GM18519 (cell line): ENCODE data around the gene GLTPD2.

Experiments
- ATAC-seq: cut with Tn5 transposase; IDR thresholded peaks from one replicate; pipeline ENCODE4 v1.9.1; 2021; ENCODE audit warnings: mild to moderate bottlenecking, moderate library complexity; ENCODE audit not compliant: unreplicated experiment, low FRiP score

Gene GLTPD2

DNA sequence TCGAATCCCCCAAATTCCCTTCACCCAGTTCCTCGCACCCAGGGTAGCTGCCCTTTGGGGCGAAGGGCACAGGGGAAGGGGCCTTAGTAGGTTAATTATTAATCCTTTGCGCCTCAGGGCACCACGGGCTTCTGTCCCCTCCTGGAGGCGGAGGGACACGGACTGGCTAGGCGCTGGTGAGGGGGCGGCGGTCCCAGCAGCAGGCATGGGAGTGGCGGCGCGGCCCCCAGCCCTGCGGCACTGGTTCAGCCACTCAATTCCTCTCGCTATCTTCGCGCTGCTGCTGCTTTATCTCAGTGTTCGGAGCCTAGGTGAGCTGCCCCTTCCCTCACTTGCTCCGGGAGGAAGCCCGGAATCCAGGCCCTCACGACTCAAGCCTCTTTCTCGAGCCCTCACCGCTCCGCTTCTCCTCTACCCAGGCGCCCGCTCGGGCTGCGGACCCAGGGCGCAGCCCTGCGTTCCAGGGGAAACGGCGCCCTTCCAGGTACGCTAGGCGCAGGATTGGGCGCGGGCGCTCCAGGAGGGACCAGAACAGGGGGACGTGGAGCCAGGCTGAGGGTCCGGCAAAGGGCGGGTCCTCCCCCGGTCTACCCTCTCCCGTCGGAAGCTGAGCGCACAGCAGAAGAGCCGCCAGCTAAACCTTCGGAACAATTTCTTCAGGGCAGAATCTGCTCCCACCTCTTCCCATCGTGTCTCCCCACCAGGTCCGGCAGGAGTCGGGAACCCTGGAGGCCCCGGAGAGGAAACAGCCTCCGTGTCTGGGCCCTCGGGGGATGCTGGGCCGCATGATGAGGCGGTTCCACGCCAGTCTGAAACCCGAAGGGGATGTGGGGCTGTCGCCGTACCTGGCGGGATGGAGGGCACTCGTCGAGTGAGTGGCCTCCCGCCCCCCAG lies at the start of gene GLTPD2:
Gene GLTPD2 (plus strand): TSS at position 158 of the 894 bp plus-strand sequence. CDS start 48 bp downstream, at position 206.
- no peak for ATAC-seq

DNA sequence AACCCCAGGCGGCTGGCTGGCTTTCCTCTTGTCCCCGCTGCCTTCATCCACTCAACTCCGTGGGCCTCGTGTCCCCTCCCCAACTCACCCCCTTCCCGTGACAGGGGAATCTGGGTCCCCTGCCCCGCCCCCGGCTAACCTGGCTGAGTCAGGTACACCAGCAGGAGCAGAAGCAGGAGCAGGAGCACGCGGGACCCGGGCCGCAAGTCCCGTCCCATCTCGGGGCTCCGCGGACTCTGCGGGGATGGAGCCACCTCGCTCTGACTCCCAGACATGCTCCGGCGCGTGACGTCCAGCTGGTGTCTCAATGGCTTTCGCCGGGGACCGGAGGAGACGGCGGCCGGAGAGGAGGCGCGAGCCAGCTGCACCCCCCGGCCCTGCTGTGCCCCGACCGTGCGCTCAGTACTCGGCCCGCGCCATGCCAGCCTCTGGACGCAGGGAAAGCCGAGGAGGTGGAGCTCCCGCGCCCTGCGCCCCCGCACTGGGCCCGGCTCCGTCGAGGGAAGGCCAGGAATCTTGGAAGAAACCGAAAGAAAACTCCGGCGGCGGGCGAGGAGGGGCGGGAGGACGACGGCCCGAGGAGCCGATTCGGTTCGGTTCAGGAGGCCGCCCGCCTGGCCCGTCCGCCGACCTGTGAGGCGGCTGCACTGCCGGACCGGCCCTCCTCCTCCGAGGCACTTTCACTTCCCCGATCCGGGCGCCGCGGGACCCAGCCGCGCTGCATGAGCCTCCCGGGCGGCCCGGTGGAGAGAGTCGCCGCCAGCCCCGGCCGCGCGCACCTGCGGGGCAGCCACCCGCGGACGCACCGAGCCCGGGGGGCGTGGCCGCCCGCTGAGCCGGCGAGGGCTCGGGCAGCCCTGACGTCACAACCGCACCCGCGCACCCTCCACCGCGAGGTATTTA lies 49.4 kb upstream of the GLTPD2 start, which contains the start of the genes CXCL16 and ZMYND15:
Gene CXCL16 (minus strand): TSS at position 807 of the 903 bp plus-strand sequence. CDS start 589 bp downstream, at position 218.
Gene ZMYND15 (plus strand): TSS at position 712 of the 903 bp plus-strand sequence. CDS start 716 bp downstream, outside the sequence.
- ATAC-seq: no peak

- ATAC-seq: no peak
Observed at GRCh38 chr17:4740025-4740351, 48.8 kb upstream of the GLTPD2 start.

- no peak for ATAC-seq
Observed at GRCh38 chr17:4740584-4740983, 48.2 kb upstream of the GLTPD2 start.

DNA sequence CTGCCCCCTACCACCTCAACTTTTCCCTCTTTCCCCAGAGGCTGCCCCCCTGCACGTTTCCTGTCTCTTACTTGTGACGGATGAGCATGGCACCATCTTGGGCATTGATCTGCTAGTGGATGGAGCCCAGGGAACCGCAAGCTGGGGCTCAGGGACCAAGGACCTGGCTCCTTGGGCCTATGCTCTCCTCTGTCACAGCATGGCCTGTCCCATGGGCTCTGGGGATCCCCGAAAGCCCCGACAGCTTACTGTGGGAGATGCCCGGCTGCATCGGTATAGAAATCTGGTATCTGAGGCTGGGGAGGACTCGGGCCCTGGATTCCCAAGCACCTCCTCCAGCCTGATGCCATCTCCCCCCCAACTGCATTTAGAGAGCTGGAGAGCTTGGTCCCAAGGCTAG lies 47.2 kb upstream of the GLTPD2 start:
- no peak for ATAC-seq

- no peak for ATAC-seq
Observed at GRCh38 chr17:4742133-4742532, 46.6 kb upstream of the GLTPD2 start.

DNA sequence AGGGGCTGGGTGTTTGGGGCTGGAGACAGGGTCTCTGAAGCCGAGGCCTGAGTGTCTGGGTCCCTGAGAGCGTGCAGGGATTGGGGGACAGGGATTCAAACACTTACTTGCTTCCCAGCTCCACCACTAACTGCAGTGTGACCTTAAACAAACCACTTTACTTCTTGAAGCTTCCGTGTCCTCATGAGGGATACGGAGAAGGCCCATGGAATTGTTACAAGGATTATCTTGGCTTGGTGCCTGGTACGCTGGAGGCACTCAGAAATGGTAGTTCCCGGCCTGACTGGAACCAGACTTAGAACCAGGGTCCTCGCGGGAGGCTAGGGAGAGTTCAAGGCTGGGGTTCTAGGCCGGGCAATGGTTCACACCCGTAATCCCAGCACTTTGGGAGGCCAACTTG lies 46.1 kb upstream of the GLTPD2 start:
- ATAC-seq: no peak

DNA sequence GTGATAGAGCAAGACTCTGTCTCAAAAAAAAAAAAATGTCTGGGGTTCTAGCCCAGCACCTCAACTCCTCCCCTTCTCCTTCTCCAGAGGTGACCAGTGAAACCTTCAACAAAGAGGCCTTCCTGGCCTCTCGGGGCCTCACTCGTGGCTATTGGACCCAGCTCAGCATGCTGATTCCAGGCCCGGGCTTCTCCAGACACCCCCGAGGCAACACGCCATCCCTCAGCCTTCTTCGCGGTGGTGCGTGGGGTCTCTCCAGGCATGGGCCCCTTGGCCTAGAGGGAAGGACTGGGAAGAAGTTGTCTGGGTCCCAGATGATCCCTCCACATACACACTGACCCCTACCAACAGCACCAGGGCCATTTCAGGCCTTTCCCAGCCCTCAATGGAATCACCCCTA lies 45.5 kb upstream of the GLTPD2 start:
- no peak for ATAC-seq

GRCh38 chr17:4743898-4744297 lies 44.9 kb upstream of the GLTPD2 start:
- no peak for ATAC-seq

DNA sequence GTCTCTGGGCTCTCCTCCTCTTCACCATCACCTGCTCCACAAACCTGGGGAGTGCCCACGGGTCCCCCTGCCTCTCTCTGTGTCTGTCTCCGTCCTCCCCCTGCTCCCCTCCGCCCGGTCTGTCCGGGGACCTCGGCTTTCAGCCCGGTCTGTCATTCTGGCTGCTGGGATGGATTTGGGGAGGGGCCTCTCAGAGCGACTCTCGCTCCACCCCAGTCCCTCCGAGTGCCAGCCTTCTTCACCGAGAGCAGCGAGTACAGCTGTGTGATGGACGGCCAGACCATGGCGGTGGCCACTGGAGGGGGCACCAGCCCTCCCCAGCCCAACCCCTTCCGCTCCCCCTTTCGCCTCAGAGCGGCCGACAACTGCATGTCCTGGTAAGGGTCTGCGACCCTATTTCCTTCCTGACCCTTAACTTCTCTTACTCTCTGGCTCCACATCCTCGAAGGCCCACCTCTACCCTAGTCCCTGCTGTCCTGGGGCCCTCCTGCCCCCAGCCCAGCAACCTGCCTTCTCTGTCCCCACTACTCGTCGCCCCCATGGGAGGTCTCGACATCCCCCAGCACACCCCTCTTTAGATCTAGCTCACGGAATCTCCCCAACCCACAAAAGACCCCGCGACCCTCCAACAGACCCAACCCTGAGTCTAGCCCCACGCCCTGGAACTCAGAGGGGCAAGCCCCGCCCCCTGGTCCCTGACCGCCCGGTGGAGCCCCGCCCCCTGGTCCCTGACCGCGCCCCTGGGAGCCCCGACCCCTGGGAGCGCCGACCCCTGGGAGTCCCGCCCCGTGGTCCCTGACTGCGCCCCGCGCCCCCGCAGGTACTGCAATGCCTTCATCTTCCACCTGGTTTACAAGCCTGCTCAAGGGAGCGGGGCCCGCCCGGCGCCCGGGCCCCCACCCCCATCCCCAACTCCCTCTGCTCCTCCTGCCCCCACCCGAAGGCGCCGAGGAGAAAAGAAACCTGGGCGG lies 43.5 kb upstream of the GLTPD2 start:
- ATAC-seq: no peak

GRCh38 chr17:4747847-4748246 lies 40.9 kb upstream of the GLTPD2 start:
- no peak for ATAC-seq

DNA sequence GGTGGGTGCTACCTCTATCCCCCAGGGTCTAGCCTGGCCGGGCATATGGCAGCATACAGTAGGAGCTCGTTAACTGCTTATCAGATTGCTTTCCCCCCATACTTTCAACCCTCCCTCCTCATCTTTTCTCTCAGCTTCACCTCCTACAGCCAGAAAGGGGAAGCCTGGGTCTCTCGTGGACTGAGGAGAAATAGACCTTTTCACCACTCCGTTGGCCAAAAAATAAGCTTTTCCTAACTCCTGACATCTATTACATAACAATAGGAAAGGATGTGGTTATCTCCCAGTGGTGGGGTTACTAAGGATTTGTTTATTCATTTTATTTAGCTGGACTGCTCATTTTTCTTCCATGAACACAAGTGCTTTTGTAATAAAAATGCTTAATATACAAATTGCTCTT lies 40.1 kb upstream of the GLTPD2 start:
- no peak for ATAC-seq

DNA sequence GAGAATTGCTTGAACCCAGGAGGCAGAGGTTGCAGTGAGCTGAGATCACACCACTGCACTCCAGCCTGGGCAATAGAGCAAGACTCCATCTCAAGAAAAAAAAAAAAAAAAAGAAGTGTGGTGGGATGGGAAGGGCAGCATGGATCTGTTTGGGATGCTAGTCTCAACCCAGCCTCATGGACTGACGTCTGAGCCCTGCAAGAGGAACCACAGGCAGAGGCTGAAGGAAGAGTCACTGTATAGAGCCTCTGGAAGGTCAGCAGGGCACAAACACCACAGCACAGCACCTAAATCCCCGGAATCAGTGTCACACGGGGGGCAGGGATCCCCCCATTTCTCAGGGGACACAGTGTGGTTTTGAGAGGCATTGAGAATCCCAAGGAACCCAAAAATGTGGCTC lies 38.2 kb upstream of the GLTPD2 start:
- ATAC-seq: no peak

DNA sequence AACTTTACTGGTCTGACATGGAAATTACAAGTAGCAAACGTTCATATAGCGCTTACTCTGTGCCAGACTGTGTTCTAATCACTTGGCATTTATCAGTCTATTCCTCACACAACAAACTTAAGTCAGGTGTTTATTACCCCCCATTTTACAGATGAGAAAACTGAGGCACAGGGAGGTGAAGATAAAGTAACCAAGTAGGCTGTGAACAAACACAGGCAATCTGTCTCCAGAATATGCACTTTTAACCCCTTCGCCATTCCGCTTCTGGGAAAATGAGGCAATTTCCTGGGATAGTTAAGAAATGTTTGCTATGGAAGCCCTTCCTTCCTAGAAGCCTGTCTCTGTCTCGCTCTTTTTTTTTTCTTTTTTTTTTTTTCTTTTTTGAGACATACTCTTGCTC lies 36.8 kb upstream of the GLTPD2 start:
- ATAC-seq: no peak

DNA sequence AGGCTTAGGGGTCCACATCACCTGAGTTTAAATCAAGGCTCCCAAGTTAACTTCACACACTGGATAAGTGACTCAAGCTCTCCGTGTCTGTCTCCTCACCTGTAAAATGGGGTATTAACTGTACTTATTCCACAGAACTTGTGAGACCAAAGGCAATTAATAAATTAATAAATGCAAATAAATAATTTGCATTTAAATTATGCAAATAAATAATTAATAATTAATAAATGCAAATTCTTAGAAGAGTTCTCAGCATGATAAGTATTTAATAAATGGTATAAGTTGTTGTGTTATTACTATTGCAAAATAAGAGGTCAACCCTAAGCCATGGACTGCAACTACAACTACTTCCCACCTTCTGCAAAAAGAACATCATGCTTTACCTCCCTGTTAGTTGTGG lies 35.4 kb upstream of the GLTPD2 start:
- ATAC-seq: no peak

- no peak for ATAC-seq
Observed at GRCh38 chr17:4759776-4760236, 29.0 kb upstream of the GLTPD2 start.

- ATAC-seq: no peak
Observed at GRCh38 chr17:4764595-4764994, 24.2 kb upstream of the GLTPD2 start.

GRCh38 chr17:4766201-4766600 lies 22.6 kb upstream of the GLTPD2 start:
- ATAC-seq: no peak

GRCh38 chr17:4766723-4767122 lies 22.0 kb upstream of the GLTPD2 start:
- no peak for ATAC-seq

- no peak for ATAC-seq
Observed at GRCh38 chr17:4768298-4768697, 20.5 kb upstream of the GLTPD2 start.
